AG09309 (cell line): ENCODE data around the gene IGFN1.

ENCODE experiments used
- DNase-seq: peaks from one replicate; pipeline ENCODE4 v3.0.0-alpha.2; 2010; ENCODE audit warnings: low read depth
- H3K4me3 ChIP-seq: 2 replicates; pipeline ENCODE4 v1.5.1; 2011; ENCODE audit warnings: mild to moderate bottlenecking, low read depth, low read length, moderate library complexity; ENCODE audit not compliant: control insufficient read depth
- CTCF ChIP-seq: IDR thresholded peaks from 2 replicates; pipeline ENCODE4 v1.5.1; 2011; ENCODE audit warnings: mild to moderate bottlenecking, low read depth, low read length, inconsistent platforms; ENCODE audit not compliant: insufficient read depth, control insufficient read depth; ENCODE audit errors: missing control alignments

The IGFN1 gene

GRCh38 chr1:201214461-201214860 is 23.8 kb downstream of the IGFN1 start:
- no peak for TF ChIP-seq CTCF
- no peak overlapping the region for H3K4me3 ChIP-seq
- DNase-seq: no peak

- no peak for TF ChIP-seq CTCF
- DNase-seq: no peak
- no peak overlapping the region for H3K4me3 ChIP-seq
These were observed 24.3 kb downstream of the IGFN1 start for GRCh38 chr1:201214886-201215285.

GRCh38 chr1:201215531-201216357 is 25.1 kb downstream of the IGFN1 start:
- H3K4me3 ChIP-seq: no peak overlapping the region
- TF ChIP-seq CTCF: no peak
- no peak for DNase-seq

GRCh38 chr1:201216395-201217085 is 25.9 kb downstream of the IGFN1 start:
- no peak for DNase-seq
- TF ChIP-seq CTCF: no peak
- H3K4me3 ChIP-seq: no peak overlapping the region

- no peak overlapping the region for H3K4me3 ChIP-seq
- DNase-seq: no peak
- TF ChIP-seq CTCF: no peak
These were observed 26.5 kb downstream of the IGFN1 start for GRCh38 chr1:201217146-201217545.

GRCh38 chr1:201217851-201218250 is 27.2 kb downstream of the IGFN1 start:
- no peak for DNase-seq
- TF ChIP-seq CTCF: no peak
- no peak overlapping the region for H3K4me3 ChIP-seq

- no peak for DNase-seq
- TF ChIP-seq CTCF: no peak
- H3K4me3 ChIP-seq: no peak overlapping the region
These were observed 27.8 kb downstream of the IGFN1 start for GRCh38 chr1:201218409-201218808.
